ENCODE measurements around the gene PPM1L. TPM values are rescaled to one million over a fixed set of nuclear protein-coding genes. Genes with fewer than 3 reads are reported as not detected.

Gene PPM1L
- total RNA-seq, 1 experiment from 2014 or later = 10.6 TPM

DNA sequence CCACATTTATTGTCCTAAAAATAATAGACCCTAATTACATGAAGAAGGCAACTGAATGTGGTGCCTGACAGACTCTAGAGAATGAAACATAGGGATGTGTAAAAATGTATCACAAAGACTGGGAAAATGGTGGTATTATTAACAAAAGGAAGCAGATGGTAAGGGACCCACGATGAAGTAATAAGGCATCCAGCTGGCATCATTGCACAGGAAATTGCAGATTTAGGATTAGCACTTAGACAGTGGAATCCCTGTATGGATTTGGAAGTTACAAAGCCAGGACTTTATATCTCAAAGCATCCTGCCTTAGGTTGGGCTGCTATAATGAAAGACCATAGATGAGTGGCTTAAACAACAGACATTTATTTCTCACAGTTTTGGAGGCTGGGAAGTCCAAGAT lies 104.3 kb downstream of the PPM1L start:
- Histone ChIP-seq H3K4me3 (ENCODE audit: low read depth, low read length, poor library complexity, severe bottlenecking) (no peak overlapping the region), H3K4me1 (ENCODE audit: insufficient read depth, low read length, poor library complexity, severe bottlenecking) (peaks cover 12% of the 10 kb centered on the region), H3K36me3 (ENCODE audit: insufficient read depth, low read length, poor library complexity, severe bottlenecking) (no peaks in the 10 kb centered on the region), H3K27ac (ENCODE audit: low read depth, low read length, poor library complexity, severe bottlenecking) (no peak overlapping the region), H3K27me3 (replicated peaks; ENCODE audit: insufficient read depth, low read depth, low read length, poor library complexity) (no peaks in the 10 kb centered on the region), H3K9me3 (ENCODE audit: low read depth, low read length, poor library complexity, severe bottlenecking) (no peaks in the 10 kb centered on the region)
- peak; percentile 53 for DNase-seq (ENCODE audit: low spot score)
- BruUV-seq (replicated peaks) = no TSS peak
- intact Hi-C loops (cut with micrococcal nuclease; ENCODE audit: unreplicated experiment) = no loop called here
- no peak for TF ChIP-seq EZH2 (IDR thresholded peaks at IDR 0.05; ENCODE audit: borderline replicate concordance, low read depth, low read length, poor library complexity, severe bottlenecking)
- TF ChIP-seq, protein P1, sequence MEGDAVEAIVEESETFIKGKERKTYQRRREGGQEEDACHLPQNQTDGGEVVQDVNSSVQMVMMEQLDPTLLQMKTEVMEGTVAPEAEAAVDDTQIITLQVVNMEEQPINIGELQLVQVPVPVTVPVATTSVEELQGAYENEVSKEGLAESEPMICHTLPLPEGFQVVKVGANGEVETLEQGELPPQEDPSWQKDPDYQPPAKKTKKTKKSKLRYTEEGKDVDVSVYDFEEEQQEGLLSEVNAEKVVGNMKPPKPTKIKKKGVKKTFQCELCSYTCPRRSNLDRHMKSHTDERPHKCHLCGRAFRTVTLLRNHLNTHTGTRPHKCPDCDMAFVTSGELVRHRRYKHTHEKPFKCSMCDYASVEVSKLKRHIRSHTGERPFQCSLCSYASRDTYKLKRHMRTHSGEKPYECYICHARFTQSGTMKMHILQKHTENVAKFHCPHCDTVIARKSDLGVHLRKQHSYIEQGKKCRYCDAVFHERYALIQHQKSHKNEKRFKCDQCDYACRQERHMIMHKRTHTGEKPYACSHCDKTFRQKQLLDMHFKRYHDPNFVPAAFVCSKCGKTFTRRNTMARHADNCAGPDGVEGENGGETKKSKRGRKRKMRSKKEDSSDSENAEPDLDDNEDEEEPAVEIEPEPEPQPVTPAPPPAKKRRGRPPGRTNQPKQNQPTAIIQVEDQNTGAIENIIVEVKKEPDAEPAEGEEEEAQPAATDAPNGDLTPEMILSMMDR (conservative IDR thresholded peaks at IDR 0.05; ENCODE audit: low read depth, low read length) = no peak
- ChIA-PET POLR2A (ENCODE audit: low non-redundant PET) (no interaction called here), CTCF (no interaction called here)

DNA sequence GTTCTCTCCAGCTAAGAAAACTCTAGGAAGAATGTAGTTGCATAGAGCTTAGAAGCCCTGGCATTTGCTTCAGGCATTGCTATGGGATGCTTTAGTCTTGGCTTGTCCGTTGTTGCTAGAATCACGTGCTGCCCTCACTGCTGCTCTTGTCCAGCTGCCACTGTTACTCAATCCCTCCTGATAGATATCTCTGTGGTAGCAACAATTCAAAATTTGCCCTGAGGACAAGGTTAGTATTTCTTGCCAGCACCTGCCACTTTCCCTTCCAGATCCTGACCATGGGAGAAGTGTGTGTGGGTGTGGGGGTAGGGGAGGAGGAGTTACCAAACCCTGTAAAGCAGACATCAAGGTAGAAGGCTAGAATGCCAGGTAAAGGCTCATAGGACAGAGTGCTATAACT lies 113.8 kb downstream of the PPM1L start:
- ChIA-PET POLR2A (ENCODE audit: low non-redundant PET) (no interaction called here), CTCF (no interaction called here)
- Histone ChIP-seq H3K4me1 (ENCODE audit: insufficient read depth, low read length, poor library complexity, severe bottlenecking) (no peaks in the 10 kb centered on the region), H3K4me3 (ENCODE audit: low read depth, low read length, poor library complexity, severe bottlenecking) (no peak overlapping the region), H3K36me3 (ENCODE audit: insufficient read depth, low read length, poor library complexity, severe bottlenecking) (no peaks in the 10 kb centered on the region), H3K27me3 (replicated peaks; ENCODE audit: insufficient read depth, low read depth, low read length, poor library complexity) (no peaks in the 10 kb centered on the region), H3K9me3 (ENCODE audit: low read depth, low read length, poor library complexity, severe bottlenecking) (no peaks in the 10 kb centered on the region), H3K27ac (ENCODE audit: low read depth, low read length, poor library complexity, severe bottlenecking) (no peak overlapping the region)
- no TSS peak for BruUV-seq (replicated peaks)
- no peak for TF ChIP-seq EZH2 (IDR thresholded peaks at IDR 0.05; ENCODE audit: borderline replicate concordance, low read depth, low read length, poor library complexity, severe bottlenecking)
- TF ChIP-seq, protein P1 (conservative IDR thresholded peaks at IDR 0.05; ENCODE audit: low read depth, low read length) = no peak
- no peak for DNase-seq (ENCODE audit: low spot score)
- intact Hi-C loops (cut with micrococcal nuclease; ENCODE audit: unreplicated experiment) = no loop called here

DNA sequence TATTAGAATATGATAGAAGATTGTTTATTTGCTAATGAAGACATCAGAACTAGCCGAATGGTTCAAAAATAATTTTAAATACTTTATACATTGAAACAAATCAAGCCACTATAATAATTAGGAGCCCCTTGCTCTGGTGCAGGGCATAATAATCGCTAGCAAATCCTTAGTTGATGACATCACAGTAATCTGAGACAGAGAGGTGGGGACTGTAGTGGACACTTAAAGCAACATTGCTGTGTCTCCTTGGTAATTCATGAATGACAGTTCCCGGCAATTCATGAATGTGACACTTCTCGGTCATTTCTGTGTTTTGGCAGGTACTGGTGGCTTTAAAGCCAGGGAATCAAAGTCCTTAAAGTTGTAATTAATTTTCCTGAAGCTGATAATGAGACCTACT lies 114.3 kb downstream of the PPM1L start:
- no TSS peak for BruUV-seq (replicated peaks)
- POLR2A ChIA-PET (ENCODE audit: low non-redundant PET) = no interaction called here

More for the DNA sequence above, 114.3 kb downstream of the PPM1L start:
- TF ChIP-seq EZH2 (IDR thresholded peaks at IDR 0.05; ENCODE audit: borderline replicate concordance, low read depth, low read length, poor library complexity, severe bottlenecking) = no peak
- TF ChIP-seq, protein P1 (conservative IDR thresholded peaks at IDR 0.05; ENCODE audit: low read depth, low read length) = no peak
- H3K36me3 ChIP-seq (ENCODE audit: insufficient read depth, low read length, poor library complexity, severe bottlenecking) = no peaks in the 10 kb centered on the region
- no peak overlapping the region for H3K27ac ChIP-seq (ENCODE audit: low read depth, low read length, poor library complexity, severe bottlenecking)
- no peak for DNase-seq (ENCODE audit: low spot score)
- H3K4me1 ChIP-seq (ENCODE audit: insufficient read depth, low read length, poor library complexity, severe bottlenecking) = no peaks in the 10 kb centered on the region
- no peak overlapping the region for H3K4me3 ChIP-seq (ENCODE audit: low read depth, low read length, poor library complexity, severe bottlenecking)
- no peaks in the 10 kb centered on the region for H3K27me3 ChIP-seq (replicated peaks; ENCODE audit: insufficient read depth, low read depth, low read length, poor library complexity)
- CTCF ChIA-PET = no interaction called here
- H3K9me3 ChIP-seq (ENCODE audit: low read depth, low read length, poor library complexity, severe bottlenecking) = no peaks in the 10 kb centered on the region
- intact Hi-C loops (cut with micrococcal nuclease; ENCODE audit: unreplicated experiment) = no loop called here
